Stomach (tissue), 9 donors: Measurements from ENCODE around the gene GFM2. TPM values are rescaled to one million over a fixed set of nuclear protein-coding genes. Genes with fewer than 3 reads are reported as not detected.
"Not testable (repeated sequence)": the region's sequence is repeated elsewhere in the genome, so short reads cannot be mapped to it uniquely, and the experiment has no call there.

Source experiments
- DNase-seq, 2 donors: peaks; one replicate each; pipeline versions ENCODE4 v3.0.0 to v3.0.0-alpha.2; 2013 to 2019
- H3K27ac ChIP-seq, 5 donors: fragments of 200-600 bp in 4 of 5; sonication (generic) in 4 of 5; one replicate each; pipeline ENCODE4 v1.5.1; 2013 to 2019; ENCODE audit warnings: mild to moderate bottlenecking in 1 of 5, moderate library complexity in 1 of 5
- H3K27me3 ChIP-seq, 3 donors: fragments of 200-600 bp; sonication (generic); one replicate each; pipeline ENCODE4 v1.5.1; 2017 to 2019; ENCODE audit warnings: mixed run types in 1 of 3
- H3K36me3 ChIP-seq, 4 donors: fragments of 200-600 bp; sonication (generic); 1 replicate in 3 of 4; 2 replicates in 1 of 4; pipeline ENCODE4 v1.5.1; 2016 to 2019
- H3K4me1 ChIP-seq, 4 donors: fragments of 200-600 bp; sonication (generic); one replicate each; pipeline ENCODE4 v1.5.1; 2016 to 2019
- H3K4me3 ChIP-seq, 4 donors: fragments of 200-600 bp; sonication (generic) in 3 of 4; one replicate each; pipeline ENCODE4 v1.5.1; 2016 to 2019; ENCODE audit warnings: mild to moderate bottlenecking in 1 of 4
- H3K9me3 ChIP-seq, 4 donors: fragments of 200-600 bp; sonication (generic); one replicate each; pipeline ENCODE4 v1.5.1; 2016 to 2019
- CTCF ChIP-seq, 7 experiments: fragments of 450-650 bp in 4 of 7; fragments of 200-600 bp in 3 of 7; sonication (generic) in 3 of 7; IDR thresholded peaks; one replicate each; pipeline ENCODE4 v1.5.1; 2016 to 2019; ENCODE audit warnings: antibody characterized with exemption in 7 of 7, control low read depth in 2 of 7, mild to moderate bottlenecking in 1 of 7
- EP300 ChIP-seq: sonication (generic); formaldehyde crosslinking; IDR thresholded peaks from one replicate; pipeline ENCODE4 v1.6.1; 2017; ENCODE audit warnings: antibody characterized with exemption
- POLR2A ChIP-seq, 4 donors: fragments of 450-650 bp; IDR thresholded peaks; one replicate each; pipeline ENCODE4 v1.6.1; 2016; ENCODE audit warnings: antibody characterized with exemption in 4 of 4, control low read depth in 2 of 4, mild to moderate bottlenecking in 1 of 4, moderate library complexity in 1 of 4
- POLR2AphosphoS5 ChIP-seq, 3 donors: sonication (generic); formaldehyde crosslinking; IDR thresholded peaks; one replicate each; pipeline ENCODE4 v1.6.1; 2016; ENCODE audit warnings: antibody characterized with exemption in 3 of 3
- WGBS, 5 donors: extraction: QIAGEN DNeasy Blood & Tissue Kit in 3 of 5; methylation state at CpG; one replicate each; pipeline versions ENCODE4 v1.1.5 to v1.1.7; 2013 to 2018; 5-methylcytosine and 5-hydroxymethylcytosine counted together
- intact Hi-C: fragments of 100-400 bp; cut with DNase I; formaldehyde crosslinking; loops from one replicate; pipeline ENCODE4 v1.15.1; 2023; ENCODE audit warnings: low total_unique reads
- polyA plus RNA-seq, 3 donors: library from polyadenylated mRNA; stranded (reverse); fragments of 200-250 nt; gene quantifications; one replicate each; pipeline ENCODE4 v1.2.3, GENCODE V29; 2013
- total RNA-seq, 5 donors: library from RNA; depleted of rRNA; stranded (reverse); fragments of >200 nt; gene quantifications; one replicate each; pipeline versions ENCODE4 v1.1.0 to v1.2.3, GENCODE V29; 2014 to 2016
- donor health status: healthy with polysubstance abuse.
- donor health status: Bipolar disorder and iron deficiency.
- donor health status: healthy.

Gene GFM2
- total and polyA plus RNA-seq, 8 donors = 2.9 to 48.3 (median 15.0) TPM

- no peaks in the 10 kb centered on the region for H3K27me3 ChIP-seq
- H3K9me3 ChIP-seq = no peaks in the 10 kb centered on the region
- WGBS, 5 donors = 76 to 82% (median 76%) methylated on average over 3 of the region's 3 CpGs
- TF ChIP-seq EP300 (no peak), POLR2AphosphoS5 (IDR thresholded peaks at IDR 0.05) (no peak), POLR2A (IDR thresholded peaks at IDR 0.05) (no peak), CTCF (IDR thresholded peaks at IDR 0.05) (no peak)
- no peaks in the 10 kb centered on the region for H3K4me1 ChIP-seq
- intact Hi-C loops = no loop called here
- H3K27ac ChIP-seq = no peak overlapping the region
- no peak for DNase-seq
- no peak overlapping the region for H3K4me3 ChIP-seq
- peaks cover 0 to 6% (median 0%) of the 10 kb centered on the region in 4 donors for H3K36me3 ChIP-seq
Observed at GRCh38 chr5:74801197-74801596, 34.3 kb upstream of the GFM2 start.

GRCh38 chr5:74798977-74799911, 32.3 kb upstream of the GFM2 start:
- H3K27ac ChIP-seq = no peak overlapping the region
- intact Hi-C loops = no loop called here
- H3K27me3 ChIP-seq = no peaks in the 10 kb centered on the region
- H3K4me3 ChIP-seq = no peak overlapping the region
- no peak for DNase-seq
- peaks cover 0 to 6% (median 0%) of the 10 kb centered on the region in 4 donors for H3K36me3 ChIP-seq
- no peaks in the 10 kb centered on the region for H3K9me3 ChIP-seq
- WGBS, 5 donors = 91 to 95% (median 92%) methylated on average over 21 of the region's 21 CpGs
- TF ChIP-seq POLR2AphosphoS5 (IDR thresholded peaks at IDR 0.05) (no peak), POLR2A (IDR thresholded peaks at IDR 0.05) (no peak), EP300 (no peak), CTCF (IDR thresholded peaks at IDR 0.05) (no peak)
- H3K4me1 ChIP-seq = no peaks in the 10 kb centered on the region

GRCh38 chr5:74791669-74792068, 24.8 kb upstream of the GFM2 start:
- H3K4me3 ChIP-seq, H3K27ac ChIP-seq, DNase-seq, H3K36me3 ChIP-seq, H3K9me3 ChIP-seq, intact Hi-C loops, H3K27me3 ChIP-seq, H3K4me1 ChIP-seq: not testable (repeated sequence)
- 91 to 97% (median 94%) methylated on average over 3 of the region's 3 CpGs for WGBS, 5 donors

GRCh38 chr5:74787424-74787823, 20.5 kb upstream of the GFM2 start:
- H3K9me3 ChIP-seq = peaks cover 0 to 2% (median 0%) of the 10 kb centered on the region in 4 donors
- intact Hi-C loops = no loop called here
- H3K27me3 ChIP-seq = no peaks in the 10 kb centered on the region
- H3K4me3 ChIP-seq = no peak overlapping the region
- DNase-seq = no peak
- H3K36me3 ChIP-seq = peaks cover 0 to 8% (median 0%) of the 10 kb centered on the region in 4 donors
- WGBS, 5 donors = 92 to 98% (median 94%) methylated on average over 6 of the region's 6 CpGs
- no peak overlapping the region for H3K27ac ChIP-seq
- H3K4me1 ChIP-seq = no peaks in the 10 kb centered on the region
- no peak for TF ChIP-seq POLR2A (IDR thresholded peaks at IDR 0.05)
- no peak for TF ChIP-seq POLR2AphosphoS5 (IDR thresholded peaks at IDR 0.05)
- no peak for TF ChIP-seq CTCF (IDR thresholded peaks at IDR 0.05)
- TF ChIP-seq EP300 = no peak

GRCh38 chr5:74786851-74787250, 19.9 kb upstream of the GFM2 start:
- no peak for TF ChIP-seq POLR2AphosphoS5 (IDR thresholded peaks at IDR 0.05)
- TF ChIP-seq CTCF (IDR thresholded peaks at IDR 0.05) = no peak
- TF ChIP-seq POLR2A (IDR thresholded peaks at IDR 0.05) = no peak
- TF ChIP-seq EP300 = no peak
- no peak for DNase-seq
- intact Hi-C loops = no loop called here
- no peaks in the 10 kb centered on the region for H3K27me3 ChIP-seq
- H3K36me3 ChIP-seq = peaks cover 0 to 8% (median 0%) of the 10 kb centered on the region in 4 donors
- no peaks in the 10 kb centered on the region for H3K4me1 ChIP-seq
- 87 to 93% (median 89%) methylated on average over 6 of the region's 6 CpGs for WGBS, 5 donors
- peaks cover 0 to 2% (median 0%) of the 10 kb centered on the region in 4 donors for H3K9me3 ChIP-seq
- no peak overlapping the region for H3K4me3 ChIP-seq
- no peak overlapping the region for H3K27ac ChIP-seq
